OCI-LY1 (cell line): ENCODE data around the gene CYB5D1.

Experiments
- H2AFZ ChIP-seq: fragments of 200-600 bp; sonication (generic), shearing (Covaris generic); 2 replicates; pipeline ENCODE4 v1.6.0; 2014; ENCODE audit warnings: antibody characterized with exemption, mild to moderate bottlenecking, low read length
- H3F3A ChIP-seq: fragments of 200-600 bp; sonication (generic), shearing (Covaris generic); 2 replicates; pipeline ENCODE4 v1.6.0; 2014; ENCODE audit warnings: mild to moderate bottlenecking, antibody characterized with exemption, low read length, moderate library complexity; ENCODE audit not compliant: insufficient read depth
- H3K27ac ChIP-seq: fragments of 200-600 bp; sonication (generic); 2 replicates; pipeline ENCODE4 v1.5.1; 2014; ENCODE audit warnings: low read length, mixed run types, mild to moderate bottlenecking, low read depth; ENCODE audit not compliant: poor library complexity, severe bottlenecking
- H3K27me3 ChIP-seq: fragments of 200-600 bp; sonication (generic); 2 replicates; pipeline ENCODE4 v1.6.0; 2014; ENCODE audit warnings: antibody characterized with exemption, mild to moderate bottlenecking, low read length, moderate library complexity; ENCODE audit not compliant: insufficient read depth
- H3K36me3 ChIP-seq: fragments of 200-600 bp; sonication (generic); 2 replicates; pipeline ENCODE4 v1.6.1; 2014; ENCODE audit warnings: mild to moderate bottlenecking, antibody characterized with exemption, low read length, moderate library complexity, mixed read lengths; ENCODE audit not compliant: insufficient read depth
- H3K4me1 ChIP-seq: fragments of 200-600 bp; sonication (generic); 2 replicates; pipeline ENCODE4 v1.5.1; 2014; ENCODE audit warnings: mild to moderate bottlenecking, low read length, moderate library complexity; ENCODE audit not compliant: insufficient read depth, severe bottlenecking
- H3K4me2 ChIP-seq: fragments of 200-600 bp; sonication (generic), shearing (Covaris generic); 2 replicates; pipeline ENCODE4 v1.6.1; 2014; ENCODE audit warnings: low read length
- H3K4me3 ChIP-seq: fragments of 200-600 bp; sonication (generic); 2 replicates; pipeline ENCODE4 v1.5.1; 2014; ENCODE audit warnings: low read length, low read depth, mild to moderate bottlenecking, mixed read lengths; ENCODE audit not compliant: poor library complexity, severe bottlenecking
- H3K79me2 ChIP-seq: fragments of 200-600 bp; shearing (Covaris generic); 2 replicates; pipeline ENCODE4 v1.6.1; 2016; ENCODE audit warnings: mixed run types, low read length, mixed read lengths; ENCODE audit not compliant: insufficient read depth
- H3K9ac ChIP-seq: fragments of 200-600 bp; sonication (generic), shearing (Covaris generic); 2 replicates; pipeline ENCODE4 v1.6.1; 2014; ENCODE audit warnings: mild to moderate bottlenecking, low read length, mixed read lengths
- H3K9me2 ChIP-seq: fragments of 200-600 bp; sonication (generic), shearing (Covaris generic); 2 replicates; pipeline ENCODE4 v1.6.1; 2014; ENCODE audit warnings: low read depth, mild to moderate bottlenecking, low read length, mixed read lengths
- H3K9me3 ChIP-seq: fragments of 200-600 bp; shearing (Covaris generic); 2 replicates; pipeline ENCODE4 v1.6.1; 2014; ENCODE audit warnings: low read length, mixed read lengths
- H4K20me1 ChIP-seq: fragments of 200-600 bp; sonication (generic), shearing (Covaris generic); 2 replicates; pipeline ENCODE4 v1.6.0; 2016; ENCODE audit warnings: mild to moderate bottlenecking, low read length; ENCODE audit not compliant: insufficient read depth
- CTCF ChIP-seq: fragments of 200-600 bp; sonication (generic), shearing (Covaris generic); IDR thresholded peaks from 2 replicates; pipeline ENCODE4 v1.5.1; 2017; ENCODE audit warnings: mild to moderate bottlenecking, antibody characterized with exemption, low read length, moderate library complexity, mixed read lengths
- EZH2 ChIP-seq: fragments of 200-600 bp; sonication (generic), shearing (Covaris generic); IDR thresholded peaks from 2 replicates; pipeline ENCODE4 v1.8.0; 2017; ENCODE audit warnings: borderline replicate concordance, mixed run types, mild to moderate bottlenecking, antibody characterized with exemption, low read length, moderate library complexity, mixed read lengths

Gene CYB5D1

GRCh38 chr17:7835814-7836595 is 21.8 kb upstream of the CYB5D1 start:
- no peaks in the 10 kb centered on the region for H3K79me2 ChIP-seq
- peak overlapping the region; percentile 68 for H3K4me3 ChIP-seq
- peaks cover 50% of the 10 kb centered on the region for H3K4me1 ChIP-seq
- no peaks in the 10 kb centered on the region; the same call in 1 of the 2 replicates for H3K36me3 ChIP-seq
- no peaks in the 10 kb centered on the region for H4K20me1 ChIP-seq
- H3K27ac ChIP-seq, result peak overlapping the region; percentile 95
- peak overlapping the region; percentile 79 for H3K4me2 ChIP-seq
- no peak for TF ChIP-seq CTCF
- no peak for TF ChIP-seq EZH2
- peaks cover 10% of the 10 kb centered on the region; the same call in 1 of the 2 replicates for H3F3A ChIP-seq
- H3K9me3 ChIP-seq, result no peaks in the 10 kb centered on the region
- no peaks in the 10 kb centered on the region for H3K27me3 ChIP-seq
- H2AFZ ChIP-seq, result no peak overlapping the region
- no peaks in the 10 kb centered on the region for H3K9me2 ChIP-seq
- peak overlapping the region; percentile 79 for H3K9ac ChIP-seq

- H3F3A ChIP-seq, result peaks cover 10% of the 10 kb centered on the region; the same call in 1 of the 2 replicates
- no peaks in the 10 kb centered on the region for H3K9me2 ChIP-seq
- TF ChIP-seq EZH2, result no peak
- TF ChIP-seq CTCF, result no peak
- H3K9me3 ChIP-seq, result no peaks in the 10 kb centered on the region
- H2AFZ ChIP-seq, result no peak overlapping the region
- H3K79me2 ChIP-seq, result no peaks in the 10 kb centered on the region
- no peaks in the 10 kb centered on the region; the same call in 1 of the 2 replicates for H3K36me3 ChIP-seq
- peak overlapping the region; percentile 79 for H3K9ac ChIP-seq
- H3K4me3 ChIP-seq, result peak overlapping the region; percentile 68
- H3K27ac ChIP-seq, result peak overlapping the region; percentile 95
- peaks cover 55% of the 10 kb centered on the region for H3K4me1 ChIP-seq
- peak overlapping the region; percentile 79 for H3K4me2 ChIP-seq
- H4K20me1 ChIP-seq, result no peaks in the 10 kb centered on the region
- H3K27me3 ChIP-seq, result no peaks in the 10 kb centered on the region
Observed at GRCh38 chr17:7836596-7837407, 21.0 kb upstream of the CYB5D1 start.

GRCh38 chr17:7837408-7838088 is 20.3 kb upstream of the CYB5D1 start:
- Histone ChIP-seq H2AFZ (no peak overlapping the region), H3K4me1 (peaks cover 55% of the 10 kb centered on the region), H3K4me3 (peak overlapping the region; percentile 68), H4K20me1 (no peaks in the 10 kb centered on the region), H3K4me2 (peak overlapping the region; percentile 79), H3K79me2 (no peaks in the 10 kb centered on the region), H3K9ac (peak overlapping the region; percentile 79), H3K27me3 (no peaks in the 10 kb centered on the region), H3K9me2 (no peaks in the 10 kb centered on the region), H3K9me3 (no peaks in the 10 kb centered on the region), H3K27ac (peak overlapping the region; percentile 95), H3F3A (peaks cover 10% of the 10 kb centered on the region; the same call in 1 of the 2 replicates), H3K36me3 (no peaks in the 10 kb centered on the region; the same call in 1 of the 2 replicates)
- TF ChIP-seq EZH2 (no peak), CTCF (no peak)
